Thoracic aorta (tissue), 2 donors: ENCODE data around the gene METTL15. TPM values are rescaled to one million over a fixed set of nuclear protein-coding genes. Genes with fewer than 3 reads are reported as not detected.

Experiments used
- ATAC-seq: fragments of 150-250 bp; one replicate; pipeline ENCODE4 v1.8.0; 2017; ENCODE audit warnings: low read depth; ENCODE audit not compliant: insufficient number of reproducible peaks, low FRiP score
- DNase-seq: peaks from one replicate; pipeline ENCODE4 v3.0.0-alpha.2; 2020; ENCODE audit warnings: low spot score
- H3K27ac ChIP-seq, 2 donors: fragments of 200-600 bp; sonication (generic); 1 replicate in 1 of 2; 2 replicates in 1 of 2; pipeline ENCODE4 v1.5.1; 2016; ENCODE audit warnings: mild to moderate bottlenecking in 2 of 2, moderate library complexity in 2 of 2
- H3K27me3 ChIP-seq: fragments of 200-600 bp; sonication (generic); replicated peaks from 2 replicates; pipeline ENCODE4 v1.6.0; 2016; ENCODE audit warnings: mild to moderate bottlenecking; ENCODE audit not compliant: insufficient read depth
- H3K36me3 ChIP-seq: fragments of 200-600 bp; sonication (generic); one replicate; pipeline ENCODE4 v1.5.1; 2016
- H3K4me1 ChIP-seq, 2 donors: fragments of 200-600 bp; sonication (generic); 1 replicate in 1 of 2; 2 replicates in 1 of 2; pipeline versions ENCODE4 v1.5.1 to v1.6.0; 2016; ENCODE audit warnings: low read depth in 2 of 2, mild to moderate bottlenecking in 1 of 2; ENCODE audit not compliant: control insufficient read depth in 1 of 2
- H3K4me3 ChIP-seq: fragments of 200-600 bp; sonication (generic); 2 replicates; pipeline ENCODE4 v1.5.1; 2016; ENCODE audit warnings: mild to moderate bottlenecking
- H3K9me3 ChIP-seq: fragments of 200-600 bp; sonication (generic); 2 replicates; pipeline ENCODE4 v1.5.1; 2016
- total RNA-seq, 2 donors: library from RNA; depleted of rRNA; stranded (reverse); fragments of >200 nt; gene quantifications; one replicate each; pipeline versions ENCODE4 v1.1.0 to v1.2.3, GENCODE V29; 2016
- TF ChIP-seq, protein P1 (sequence below): fragments of 200-600 bp; sonication (generic); IDR thresholded peaks from one replicate; pipeline ENCODE4 v1.5.1; 2019; ENCODE audit warnings: antibody characterized with exemption

METTL15 gene
- total RNA-seq, 2 donors from 2014 or later, result 7.6 to 12.1 TPM

DNA sequence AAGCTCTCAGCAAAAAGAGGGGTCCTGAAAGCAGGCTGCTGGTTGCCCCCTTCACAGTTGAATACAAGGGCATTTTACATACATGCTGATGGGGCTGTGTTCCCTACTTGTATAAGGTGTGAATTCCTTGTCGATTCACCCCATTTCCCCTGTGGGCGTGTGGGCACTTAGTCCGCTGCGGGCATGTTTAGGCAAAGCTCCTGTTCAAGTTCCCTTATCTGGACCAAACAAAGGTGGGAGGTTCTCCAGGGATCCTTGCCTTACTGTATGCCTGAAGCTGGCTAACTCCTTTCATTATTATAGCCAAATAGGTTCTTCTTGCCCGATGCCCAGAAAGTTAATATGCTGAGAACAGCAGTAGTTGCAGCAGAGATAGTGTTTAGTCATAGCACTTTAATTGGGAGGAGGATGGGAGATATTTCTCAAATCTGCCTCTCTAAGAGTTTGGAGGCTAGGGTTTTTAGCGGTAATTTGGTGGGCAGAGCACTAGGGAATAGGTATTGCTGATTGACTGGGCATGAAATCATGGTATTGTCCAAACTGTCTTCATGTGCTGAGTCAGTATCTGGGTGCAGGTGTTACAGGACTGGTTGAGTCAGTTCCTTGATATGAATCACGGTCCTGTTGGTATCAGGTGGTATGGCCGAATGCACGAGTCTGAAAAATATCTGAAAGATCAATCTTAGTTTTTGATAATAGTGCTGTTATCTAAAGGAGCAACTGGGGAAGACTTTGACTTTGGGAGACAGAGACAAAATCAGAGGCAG, 32.7 kb downstream of the METTL15 start:
- Histone ChIP-seq H3K9me3 (peaks cover 8% of the 10 kb centered on the region), H3K27ac (no peak overlapping the region), H3K4me3 (no peak overlapping the region), H3K36me3 (peaks cover 5% of the 10 kb centered on the region), H3K4me1 (peaks cover 0 to under 1% of the 10 kb centered on the region in 2 donors), H3K27me3 (no peaks in the 10 kb centered on the region)
- no peak for ATAC-seq
- no peak for DNase-seq
- TF ChIP-seq, protein P1, sequence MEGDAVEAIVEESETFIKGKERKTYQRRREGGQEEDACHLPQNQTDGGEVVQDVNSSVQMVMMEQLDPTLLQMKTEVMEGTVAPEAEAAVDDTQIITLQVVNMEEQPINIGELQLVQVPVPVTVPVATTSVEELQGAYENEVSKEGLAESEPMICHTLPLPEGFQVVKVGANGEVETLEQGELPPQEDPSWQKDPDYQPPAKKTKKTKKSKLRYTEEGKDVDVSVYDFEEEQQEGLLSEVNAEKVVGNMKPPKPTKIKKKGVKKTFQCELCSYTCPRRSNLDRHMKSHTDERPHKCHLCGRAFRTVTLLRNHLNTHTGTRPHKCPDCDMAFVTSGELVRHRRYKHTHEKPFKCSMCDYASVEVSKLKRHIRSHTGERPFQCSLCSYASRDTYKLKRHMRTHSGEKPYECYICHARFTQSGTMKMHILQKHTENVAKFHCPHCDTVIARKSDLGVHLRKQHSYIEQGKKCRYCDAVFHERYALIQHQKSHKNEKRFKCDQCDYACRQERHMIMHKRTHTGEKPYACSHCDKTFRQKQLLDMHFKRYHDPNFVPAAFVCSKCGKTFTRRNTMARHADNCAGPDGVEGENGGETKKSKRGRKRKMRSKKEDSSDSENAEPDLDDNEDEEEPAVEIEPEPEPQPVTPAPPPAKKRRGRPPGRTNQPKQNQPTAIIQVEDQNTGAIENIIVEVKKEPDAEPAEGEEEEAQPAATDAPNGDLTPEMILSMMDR, result no peak

DNA sequence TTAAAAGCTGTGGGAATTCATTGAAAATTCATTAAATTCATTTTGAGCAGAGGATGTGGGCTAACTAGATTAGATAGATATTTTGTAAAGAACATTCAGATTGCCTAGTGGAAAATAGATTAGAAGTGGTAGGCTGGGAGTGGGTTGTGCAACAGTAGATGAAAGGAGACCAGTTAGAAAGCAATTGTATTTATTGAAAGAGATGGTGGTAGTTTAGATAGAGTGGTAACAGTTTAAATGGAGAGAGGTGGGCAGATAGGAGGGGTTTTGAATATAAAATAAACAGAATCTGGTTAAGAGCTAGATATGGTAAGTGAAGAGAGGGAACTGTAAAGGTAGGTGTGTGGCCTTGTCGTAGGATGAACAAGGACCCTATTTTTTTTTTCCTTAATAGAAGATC, 34.5 kb downstream of the METTL15 start:
- H3K27me3 ChIP-seq, result no peaks in the 10 kb centered on the region
- H3K9me3 ChIP-seq, result peaks cover 8% of the 10 kb centered on the region
- H3K4me1 ChIP-seq, result peaks cover 0 to 3% of the 10 kb centered on the region in 2 donors
- TF ChIP-seq, protein P1, result no peak
- no peak for DNase-seq
- H3K36me3 ChIP-seq, result peaks cover 5% of the 10 kb centered on the region
- H3K27ac ChIP-seq, result no peak overlapping the region
- H3K4me3 ChIP-seq, result no peak overlapping the region
- no peak for ATAC-seq

DNA sequence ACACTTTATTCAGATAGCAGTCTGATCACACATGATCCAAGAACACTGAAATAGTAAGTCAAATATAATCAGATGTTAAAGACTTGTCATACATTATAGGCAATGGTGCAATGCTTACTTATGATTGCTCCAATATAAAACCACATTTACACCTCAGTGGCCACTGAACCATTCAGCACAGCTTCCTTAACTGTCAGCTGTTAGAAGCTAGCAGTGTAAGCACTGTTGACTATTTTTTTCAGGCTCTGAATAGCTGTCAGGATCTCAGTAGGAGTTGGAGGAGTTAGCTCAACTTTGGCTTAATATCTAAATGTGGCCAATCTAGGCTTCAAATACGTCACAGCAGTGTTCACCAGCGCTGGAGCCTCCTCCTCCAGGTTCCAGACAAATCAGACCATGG, 36.6 kb downstream of the METTL15 start:
- H3K4me3 ChIP-seq, result no peak overlapping the region
- no peak overlapping the region for H3K27ac ChIP-seq
- peaks cover 0 to 3% of the 10 kb centered on the region in 2 donors for H3K4me1 ChIP-seq
- no peak for DNase-seq
- H3K36me3 ChIP-seq, result peaks cover 5% of the 10 kb centered on the region
- ATAC-seq, result no peak
- H3K9me3 ChIP-seq, result peaks cover 6% of the 10 kb centered on the region
- no peaks in the 10 kb centered on the region for H3K27me3 ChIP-seq
- TF ChIP-seq, protein P1, result no peak

DNA sequence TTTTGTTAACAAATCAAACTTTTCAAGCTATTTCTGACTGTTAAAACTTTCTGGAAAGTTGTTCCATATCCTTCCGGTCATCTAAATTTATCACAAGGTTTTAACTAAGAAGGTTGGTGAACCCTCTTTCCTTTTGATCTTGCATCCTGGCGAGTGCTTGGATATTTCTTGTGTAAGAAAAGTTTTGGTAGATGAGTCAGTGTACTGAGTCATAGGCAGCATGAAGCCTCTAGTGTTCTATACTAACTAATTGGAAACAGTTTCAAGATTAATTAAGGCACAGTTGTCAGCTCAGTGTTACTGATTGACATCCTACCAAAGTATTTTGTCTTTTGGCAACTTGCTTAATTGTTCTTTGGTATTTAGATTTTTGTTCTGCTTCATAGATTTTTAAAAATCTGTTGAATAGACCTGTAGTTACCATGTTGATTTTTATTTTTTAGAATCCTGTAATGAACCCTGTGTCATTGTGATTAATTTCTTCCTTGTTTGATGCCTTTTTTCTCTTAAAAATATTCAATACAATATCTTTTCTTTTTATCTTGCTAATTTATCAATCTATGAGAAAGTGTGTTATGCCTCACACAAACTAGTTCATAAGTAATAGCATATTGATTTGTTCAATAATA, 38.0 kb downstream of the METTL15 start:
- no peak for DNase-seq
- Histone ChIP-seq H3K4me3 (no peak overlapping the region), H3K27me3 (no peaks in the 10 kb centered on the region), H3K4me1 (peaks cover 0 to 3% of the 10 kb centered on the region in 2 donors), H3K36me3 (no peaks in the 10 kb centered on the region), H3K27ac (no peak overlapping the region), H3K9me3 (no peaks in the 10 kb centered on the region)
- TF ChIP-seq, protein P1, result no peak
- no peak for ATAC-seq

DNA sequence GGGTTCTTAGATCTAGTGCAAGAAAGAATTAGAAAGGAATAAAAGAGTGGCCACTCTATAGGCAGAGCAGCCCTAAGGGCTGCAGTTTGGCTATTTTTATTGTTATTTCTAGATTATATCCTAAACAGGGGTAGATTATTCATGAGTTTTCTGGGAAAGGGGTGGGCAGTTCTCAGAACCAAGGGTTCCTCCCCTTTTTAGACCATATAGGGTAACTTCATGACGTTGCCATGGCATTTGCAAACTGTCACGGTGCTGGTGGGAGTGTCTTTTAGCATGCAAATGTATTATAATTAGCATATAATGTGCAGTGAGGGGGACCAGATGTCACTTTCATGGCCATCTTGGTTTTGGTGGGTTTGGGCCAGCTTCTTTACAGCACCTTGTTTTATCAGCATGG, 44.6 kb downstream of the METTL15 start:
- Histone ChIP-seq H3K4me3 (no peak overlapping the region), H3K27ac (no peak overlapping the region), H3K9me3 (no peaks in the 10 kb centered on the region), H3K4me1 (no peaks in the 10 kb centered on the region), H3K36me3 (no peaks in the 10 kb centered on the region), H3K27me3 (no peaks in the 10 kb centered on the region)
- DNase-seq (no peak), ATAC-seq (no peak)
- TF ChIP-seq, protein P1, result no peak
